Endothelial cell of umbilical vein (primary cell): ENCODE results near the gene MRPL27. TPM values are rescaled to one million over a fixed set of nuclear protein-coding genes. Genes with fewer than 3 reads are reported as not detected.

Source experiments
- BruUV-seq: library from RNA; stranded (reverse); fragments of 400-500 nt; replicated peaks from 2 replicates; lab custom pipeline; 2021; lab: Mats Ljungman, UMichigan
- CTCF ChIA-PET: fragments of 300-600, 350-600 bp; sonication (Branson Sonifier 250); formaldehyde crosslinking; loops from one replicate; lab custom pipeline; 2021; ENCODE audit warnings: antibody characterized with exemption, inconsistent platforms; lab: Charles Lee
- POLR2A ChIA-PET: fragments of 300-600, 350-600 bp; sonication (Branson Sonifier 250); formaldehyde crosslinking; loops from one replicate; lab custom pipeline; 2021; ENCODE audit warnings: antibody characterized with exemption, inconsistent platforms; lab: Charles Lee
- DNase-seq: peaks from one replicate; pipeline ENCODE4 v3.0.0-alpha.2; 2011; ENCODE audit warnings: low read depth, low spot score
- FAIRE-seq: peaks from 2 replicates; lab custom pipeline; 2011; peaks lifted over from hg19 to GRCh38; lab: Jason Lieb, UNC
- H2AFZ ChIP-seq: 2 replicates; pipeline ENCODE4 v1.6.0; 2012; ENCODE audit warnings: low read depth, low read length, control low read depth, inconsistent platforms
- H3K27ac ChIP-seq: 2 replicates; pipeline ENCODE4 v1.5.1; 2011; ENCODE audit warnings: low read depth, mild to moderate bottlenecking, control low read depth, low read length, moderate library complexity; ENCODE audit not compliant: insufficient read depth
- H3K27me3 ChIP-seq, 2 experiments: 2 replicates each; pipeline versions ENCODE4 v1.6.0 to v1.6.1; 2011; ENCODE audit warnings: low read length in 2 of 2, mixed read lengths in 1 of 2; ENCODE audit not compliant: control insufficient read depth in 2 of 2, insufficient read depth in 2 of 2
- H3K36me3 ChIP-seq, 2 experiments: 2 replicates in 1 of 2; 3 replicates in 1 of 2; pipeline ENCODE4 v1.5.1; 2011; ENCODE audit warnings: low read length in 2 of 2, mild to moderate bottlenecking in 1 of 2, moderate library complexity in 1 of 2; ENCODE audit not compliant: control insufficient read depth in 2 of 2, insufficient read depth in 2 of 2; ENCODE audit errors: extremely low read depth in 1 of 2
- H3K4me1 ChIP-seq: 3 replicates; pipeline ENCODE4 v1.5.1; 2011; ENCODE audit warnings: mild to moderate bottlenecking, low read length; ENCODE audit not compliant: control insufficient read depth, insufficient read depth; ENCODE audit errors: extremely low read depth
- H3K4me2 ChIP-seq: 2 replicates; pipeline ENCODE4 v1.6.1; 2011; ENCODE audit warnings: low read length, control low read depth, mixed read lengths; ENCODE audit not compliant: insufficient read depth
- H3K4me3 ChIP-seq, 3 experiments: fragments of 200-600 bp in 1 of 3; sonication (generic), shearing (Covaris generic) in 1 of 3; replicated peaks in 1 of 3; 2 replicates each; pipeline ENCODE4 v1.5.1; 2011 to 2016; ENCODE audit warnings: control low read depth in 3 of 3, low read length in 3 of 3, mild to moderate bottlenecking in 2 of 3, inconsistent platforms in 1 of 3, low read depth in 1 of 3, moderate library complexity in 1 of 3; ENCODE audit not compliant: insufficient read depth in 1 of 3
- H3K79me2 ChIP-seq: 2 replicates; pipeline ENCODE4 v1.6.0; 2012; ENCODE audit warnings: low read length, inconsistent platforms; ENCODE audit not compliant: control insufficient read depth, insufficient read depth
- H3K9ac ChIP-seq: replicated peaks from 2 replicates; pipeline ENCODE3; 2011; ENCODE audit warnings: low read length, control low read depth; ENCODE audit not compliant: insufficient read depth; ENCODE audit errors: extremely low read depth
- H3K9me1 ChIP-seq: replicated peaks from 3 replicates; pipeline ENCODE4 v1.6.0; 2011; ENCODE audit warnings: mild to moderate bottlenecking, low read length; ENCODE audit not compliant: control insufficient read depth, insufficient read depth; ENCODE audit errors: extremely low read depth
- H3K9me3 ChIP-seq: replicated peaks from 2 replicates; pipeline ENCODE4 v1.5.1; 2012; ENCODE audit warnings: low read length, inconsistent platforms; ENCODE audit not compliant: control insufficient read depth, insufficient read depth
- H4K20me1 ChIP-seq: replicated peaks from 2 replicates; pipeline ENCODE3; 2011; ENCODE audit warnings: mild to moderate bottlenecking, low read length; ENCODE audit not compliant: control insufficient read depth, insufficient read depth; ENCODE audit errors: extremely low read depth
- CTCF ChIP-seq, 2 donors: IDR thresholded peaks; 1 replicate in 1 of 2; 2 replicates in 1 of 2; pipeline ENCODE4 v1.5.1; 2011; ENCODE audit warnings: low read length in 2 of 2, mild to moderate bottlenecking in 2 of 2, moderate library complexity in 2 of 2, control low read depth in 1 of 2, inconsistent platforms in 1 of 2, low read depth in 1 of 2; ENCODE audit not compliant: insufficient read depth in 1 of 2; ENCODE audit errors: extremely low read depth in 1 of 2
- EZH2 ChIP-seq: IDR thresholded peaks from 2 replicates; pipeline ENCODE4 v1.6.1; 2012; ENCODE audit warnings: borderline replicate concordance, low read depth, mild to moderate bottlenecking, moderate library complexity, low read length, inconsistent platforms; ENCODE audit not compliant: severe bottlenecking
- FOS ChIP-seq: IDR thresholded peaks from 2 replicates; pipeline ENCODE4 v1.6.1; 2011; ENCODE audit warnings: mild to moderate bottlenecking, low read length, moderate library complexity, borderline replicate concordance; ENCODE audit not compliant: insufficient read depth
- GATA2 ChIP-seq: IDR thresholded peaks from 2 replicates; pipeline ENCODE4 v1.7.0; 2011; ENCODE audit warnings: low read depth, mild to moderate bottlenecking, moderate library complexity, mixed read lengths, low read length; ENCODE audit not compliant: insufficient read length, insufficient read depth
- JUN ChIP-seq: IDR thresholded peaks from 2 replicates; pipeline ENCODE4 v1.6.1; 2011; ENCODE audit warnings: borderline replicate concordance, low read depth; ENCODE audit not compliant: insufficient read length, insufficient read depth
- MYC ChIP-seq: IDR thresholded peaks from one replicate; pipeline ENCODE4 v1.6.1; 2011; ENCODE audit warnings: mild to moderate bottlenecking, low read depth, low read length
- POLR2A ChIP-seq: IDR thresholded peaks from 2 replicates; pipeline ENCODE4 v1.6.1; 2012; ENCODE audit warnings: low read depth, mild to moderate bottlenecking, control low read depth, low read length
- POLR2AphosphoS5 ChIP-seq: IDR thresholded peaks from 2 replicates; pipeline ENCODE4 v1.6.1; 2012; ENCODE audit warnings: low read depth, mild to moderate bottlenecking, control low read depth, low read length, moderate library complexity; ENCODE audit not compliant: insufficient read depth
- dilution Hi-C: fragments of 300-500 bp; cut with MboI; formaldehyde crosslinking; loops from one replicate; pipeline ENCODE4 v1.15.0; 2019; ENCODE audit warnings: low sequenced_read_pairs; ENCODE audit not compliant: extremely low pct_ligation_motif_present
- intact Hi-C: fragments of 100-400 bp; cut with micrococcal nuclease; formaldehyde crosslinking; loops from one replicate; pipeline ENCODE4 v1.10.0; 2022
- polyA plus RNA-seq, 4 experiments: library from polyadenylated mRNA; depleted of rRNA in 3 of 4; stranded (reverse) in 3 of 4; unstranded in 1 of 4; fragments of >200 nt; gene quantifications; 2 replicates each; pipeline versions ENCODE4 v1.2.1 to v1.2.3, GENCODE V29; 2011 to 2012; ENCODE audit warnings: missing spikeins in 1 of 4
- total RNA-seq: library from RNA; stranded (reverse); gene quantifications from 2 replicates; pipeline ENCODE4 v1.2.3, GENCODE V29; 2021
- TF ChIP-seq, protein P1 (sequence below): IDR thresholded peaks from 2 replicates; pipeline ENCODE4 v1.6.1; 2011; ENCODE audit not compliant: insufficient read depth, insufficient read length

The MRPL27 gene
- total and polyA plus RNA-seq, 2 donors (not counting 3 experiments of a cell fraction or from before 2014, with no cell fraction given) = 76.2 to 158 TPM

DNA sequence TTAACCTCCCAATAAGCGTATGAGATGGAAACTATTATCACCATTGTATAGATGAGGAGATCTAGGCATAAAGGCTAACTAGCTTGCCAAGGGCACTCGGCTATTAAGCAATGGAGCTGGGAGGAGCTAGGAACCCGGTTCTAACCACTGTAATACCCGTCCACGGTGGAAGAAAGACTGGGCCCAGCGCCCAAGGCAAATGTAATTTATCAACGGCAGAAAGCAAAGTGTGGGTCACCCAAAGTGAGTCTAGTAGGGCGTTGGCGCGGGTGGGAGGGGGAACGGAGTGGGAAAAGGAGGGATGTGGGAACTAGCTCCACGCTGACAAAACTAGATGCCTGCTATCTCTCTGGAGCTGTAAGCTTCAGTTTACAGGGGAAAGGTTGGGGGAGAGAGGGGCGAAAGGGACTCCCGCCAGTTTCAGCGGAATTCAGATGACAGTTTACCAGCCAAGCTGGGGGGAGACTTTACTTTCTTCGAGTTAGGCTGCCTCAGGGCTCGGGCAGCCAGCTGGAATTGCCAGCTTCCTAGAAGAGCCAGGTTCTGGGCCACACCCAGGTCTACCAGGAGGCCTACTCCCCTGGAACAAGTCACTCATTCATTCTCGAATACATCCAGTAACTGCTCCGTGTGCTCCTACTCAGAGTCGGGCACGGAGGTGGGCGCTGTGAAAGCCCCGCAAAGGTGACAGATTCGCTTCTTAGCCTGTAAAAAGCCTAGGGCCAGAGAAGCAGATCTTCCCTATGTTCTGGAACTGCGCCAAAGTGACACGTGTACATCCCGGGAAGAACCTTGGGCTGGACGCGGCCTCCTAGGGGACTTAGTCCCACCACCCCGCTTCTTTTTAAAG lies 23.5 kb upstream of the MRPL27 start:
- ChIA-PET POLR2A (interaction anchor here (0.5 to 1.7 kb wide), 5 partner anchors 12 to 82 kb away, joined by 3 to 8 read pairs (median 4); partner anchors contain the start of genes ACSF2 and RSAD1), CTCF (interaction anchor here (0.5 to 4.6 kb wide), 34 partner anchors 8 to 243 kb away, joined by 3 to 44 read pairs (median 5); partner anchors contain the start of genes ACSF2 and RSAD1)
- FAIRE-seq (peak; percentile 78), DNase-seq (peak; percentile 54)
- H3K27ac ChIP-seq = peak overlapping the region; percentile 63
- peaks cover 26 to 34% of the 10 kb centered on the region in 2 experiments for H3K36me3 ChIP-seq
- H3K4me3 ChIP-seq = peak overlapping the region; percentile 39 to 89 (median 67)
- TF ChIP-seq CTCF (IDR thresholded peaks at IDR 0.05; ENCODE audit: extremely low read depth in 1 of 2, insufficient read depth in 1 of 2, low read depth in 1 of 2, low read length in 2 of 2) = no peak
- no peak for TF ChIP-seq GATA2
- TF ChIP-seq JUN = no peak
- TF ChIP-seq, protein P1, sequence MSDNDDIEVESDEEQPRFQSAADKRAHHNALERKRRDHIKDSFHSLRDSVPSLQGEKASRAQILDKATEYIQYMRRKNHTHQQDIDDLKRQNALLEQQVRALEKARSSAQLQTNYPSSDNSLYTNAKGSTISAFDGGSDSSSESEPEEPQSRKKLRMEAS = no peak
- TF ChIP-seq POLR2AphosphoS5 = no peak
- no peak for TF ChIP-seq POLR2A
- TF ChIP-seq EZH2 = no peak
- TF ChIP-seq MYC = no peak
- TF ChIP-seq FOS = no peak
- H4K20me1 ChIP-seq = peaks cover 3% of the 10 kb centered on the region
- peaks cover 21% of the 10 kb centered on the region for H3K4me1 ChIP-seq
- H3K9ac ChIP-seq = peak overlapping the region; percentile 90
- no peak overlapping the region for H2AFZ ChIP-seq
- peaks cover 47% of the 10 kb centered on the region for H3K79me2 ChIP-seq
- BruUV-seq = TSS peak; percentile 74
- no peaks in the 10 kb centered on the region for H3K9me1 ChIP-seq
- H3K27me3 ChIP-seq = no peaks in the 10 kb centered on the region
- intact Hi-C loops (loop anchor here (1.0 to 2.0 kb wide), 2 partner anchors 30 to 83 kb away; partner anchors contain the start of gene ACSF2), dilution Hi-C loops (no loop called here)
- H3K9me3 ChIP-seq = no peaks in the 10 kb centered on the region
- H3K4me2 ChIP-seq = peak overlapping the region; percentile 96
